Stimulated activated CD8-positive, alpha-beta memory T cell treated with anti-CD3 and anti-CD28 coated beads, Interleukin-7, amount 100 ng/mL, for 4 hours (primary cell): ENCODE data around the gene MYADM.
A peak's percentile ranks its signal among the peaks of the same experiment; 100 is the strongest.
"Not testable (repeated sequence)": the region's sequence is repeated elsewhere in the genome, so short reads cannot be mapped to it uniquely, and the experiment has no call there.

Experiments used
- DNase-seq, 2 donors: peaks; one replicate each; pipeline ENCODE4 v3.0.0-alpha.2; 2020; ENCODE audit warnings: low read depth in 2 of 2

The MYADM gene

DNA sequence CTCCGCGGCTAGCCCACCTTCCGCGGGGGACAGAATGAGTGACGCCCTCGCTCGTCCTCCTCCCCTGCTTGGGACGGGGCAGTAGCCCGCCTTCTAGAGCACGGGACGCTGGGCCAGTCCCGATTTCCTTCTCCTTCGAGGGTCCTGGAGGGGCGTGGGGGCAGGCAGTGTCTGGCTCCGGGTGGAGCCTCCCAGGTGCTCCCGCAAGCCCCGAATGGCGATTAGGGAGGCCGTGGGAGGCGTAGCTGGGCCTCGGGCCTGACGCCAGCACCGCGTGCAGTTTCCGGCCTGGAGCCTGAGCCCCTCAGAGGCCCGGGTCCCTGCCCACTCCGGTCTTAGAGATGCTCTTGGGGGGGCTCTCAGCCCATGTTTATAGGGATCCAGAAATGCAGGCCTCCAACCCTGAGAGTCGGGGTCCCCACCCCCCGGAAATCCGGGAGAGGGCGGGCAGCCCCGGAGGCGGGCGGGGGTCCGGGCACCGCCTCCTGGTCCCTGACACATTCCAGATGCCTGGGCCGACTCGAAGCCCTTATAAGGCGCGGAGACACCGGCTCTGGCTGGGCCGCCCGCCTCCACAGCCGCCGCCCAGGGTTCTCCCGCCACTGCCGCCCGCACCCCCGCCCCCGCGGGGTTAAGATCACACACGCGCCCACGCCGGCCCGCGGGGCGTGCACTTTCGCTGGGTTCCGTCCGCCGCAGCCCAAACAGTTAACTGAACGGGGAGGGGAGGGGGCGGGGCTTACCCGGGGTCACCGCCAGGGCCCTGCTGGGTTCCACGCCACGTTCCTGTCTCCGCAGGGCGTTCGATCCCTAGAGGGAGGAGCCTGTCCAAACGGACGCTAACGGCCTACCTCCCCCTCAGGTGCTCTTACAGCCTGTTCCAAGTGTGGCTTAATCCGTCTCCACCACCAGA is 1.5 kb downstream of the MYADM start:
- peak; percentile 73 to 88 for DNase-seq

DNA sequence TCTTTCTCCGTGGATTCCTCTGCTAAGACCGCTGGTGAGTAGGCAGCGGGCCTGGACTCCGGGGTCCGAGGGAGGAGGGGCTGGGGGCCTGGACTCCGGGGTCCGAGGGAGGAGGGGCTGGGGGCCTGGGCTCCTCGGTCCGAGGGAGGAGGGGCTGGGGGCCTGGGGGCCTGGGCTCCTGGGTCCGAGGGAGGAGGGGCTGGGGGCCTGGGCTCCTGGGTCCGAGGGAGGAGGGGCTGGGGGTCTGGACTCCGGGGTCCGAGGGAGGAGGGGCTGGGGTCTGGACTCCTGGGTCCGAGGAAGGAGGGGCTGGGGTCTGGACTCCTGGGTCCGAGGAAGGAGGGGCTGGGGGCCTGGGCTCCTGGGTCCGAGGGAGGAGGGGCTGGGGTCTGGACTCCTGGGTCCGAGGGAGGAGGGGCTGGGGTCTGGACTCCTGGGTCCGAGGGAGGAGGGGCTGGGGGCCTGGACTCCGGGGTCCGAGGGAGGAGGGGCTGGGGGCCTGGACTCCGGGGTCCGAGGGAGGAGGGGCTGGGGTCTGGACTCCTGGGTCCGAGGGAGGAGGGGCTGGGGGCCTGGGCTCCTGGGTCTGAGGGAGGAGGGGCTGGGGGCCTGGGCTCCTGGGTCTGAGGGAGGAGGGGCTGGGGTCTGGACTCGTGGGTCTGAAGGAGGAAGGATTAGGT is 2.3 kb downstream of the MYADM start:
- DNase-seq, result not testable (repeated sequence)

DNA sequence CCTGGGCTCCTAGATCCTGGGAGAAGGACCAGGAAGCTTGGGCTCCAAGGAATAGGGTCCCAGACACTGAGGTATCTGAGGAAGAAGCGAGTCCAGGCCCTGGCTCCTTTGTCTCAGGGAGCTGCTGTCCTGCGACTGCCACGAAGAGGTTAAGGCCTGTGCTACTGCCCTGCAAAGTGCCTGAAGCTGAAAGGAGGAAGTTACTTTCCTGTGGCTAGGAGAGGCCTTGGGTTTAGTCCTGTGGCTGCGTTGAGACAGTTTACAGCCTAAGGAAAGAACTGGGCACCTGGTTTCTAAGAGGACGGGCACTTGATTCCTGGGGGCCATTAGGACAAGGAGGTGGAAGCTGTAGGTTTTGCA is 2.8 kb downstream of the MYADM start:
- no peak for DNase-seq

DNA sequence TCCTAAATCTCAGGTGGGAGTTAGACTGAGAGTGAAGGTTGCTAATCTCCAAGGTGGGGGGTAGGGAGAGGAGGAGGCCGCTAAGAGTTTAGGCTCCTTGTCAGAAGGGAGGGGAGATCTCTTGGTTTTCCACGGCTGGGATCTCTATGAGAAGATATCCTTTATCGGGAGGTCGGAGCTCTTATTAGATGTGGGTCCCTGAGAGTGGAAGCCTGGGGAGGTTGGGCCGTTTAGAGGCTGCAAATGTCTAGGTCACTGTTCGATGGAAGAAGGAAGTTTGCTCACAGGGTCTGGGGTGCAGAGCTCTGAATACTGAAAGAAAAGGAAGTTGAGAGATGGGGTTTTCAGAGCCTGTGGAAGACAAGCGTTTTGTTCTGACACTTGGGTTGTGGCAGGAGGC is 3.8 kb downstream of the MYADM start:
- no peak for DNase-seq

DNA sequence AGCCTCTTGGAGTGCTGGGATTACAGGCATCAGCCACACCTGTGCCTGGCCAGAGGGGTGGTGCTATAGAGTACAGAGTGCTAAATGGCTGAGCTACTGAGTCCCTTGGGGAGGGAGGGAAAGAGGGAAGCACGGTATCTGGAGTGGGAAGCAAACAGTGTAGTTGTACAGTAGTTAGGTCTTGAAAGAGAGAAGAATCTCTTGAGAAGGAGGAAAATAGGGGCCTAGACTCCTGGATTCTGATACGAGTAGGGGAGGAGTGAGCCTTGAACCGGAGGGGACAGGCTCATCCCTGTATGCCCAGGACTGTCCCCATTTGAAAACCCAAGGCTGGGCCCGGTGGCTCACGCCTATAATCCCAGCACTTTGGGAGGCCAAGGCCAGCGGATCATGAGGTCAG is 5.1 kb downstream of the MYADM start:
- DNase-seq, result no peak

DNA sequence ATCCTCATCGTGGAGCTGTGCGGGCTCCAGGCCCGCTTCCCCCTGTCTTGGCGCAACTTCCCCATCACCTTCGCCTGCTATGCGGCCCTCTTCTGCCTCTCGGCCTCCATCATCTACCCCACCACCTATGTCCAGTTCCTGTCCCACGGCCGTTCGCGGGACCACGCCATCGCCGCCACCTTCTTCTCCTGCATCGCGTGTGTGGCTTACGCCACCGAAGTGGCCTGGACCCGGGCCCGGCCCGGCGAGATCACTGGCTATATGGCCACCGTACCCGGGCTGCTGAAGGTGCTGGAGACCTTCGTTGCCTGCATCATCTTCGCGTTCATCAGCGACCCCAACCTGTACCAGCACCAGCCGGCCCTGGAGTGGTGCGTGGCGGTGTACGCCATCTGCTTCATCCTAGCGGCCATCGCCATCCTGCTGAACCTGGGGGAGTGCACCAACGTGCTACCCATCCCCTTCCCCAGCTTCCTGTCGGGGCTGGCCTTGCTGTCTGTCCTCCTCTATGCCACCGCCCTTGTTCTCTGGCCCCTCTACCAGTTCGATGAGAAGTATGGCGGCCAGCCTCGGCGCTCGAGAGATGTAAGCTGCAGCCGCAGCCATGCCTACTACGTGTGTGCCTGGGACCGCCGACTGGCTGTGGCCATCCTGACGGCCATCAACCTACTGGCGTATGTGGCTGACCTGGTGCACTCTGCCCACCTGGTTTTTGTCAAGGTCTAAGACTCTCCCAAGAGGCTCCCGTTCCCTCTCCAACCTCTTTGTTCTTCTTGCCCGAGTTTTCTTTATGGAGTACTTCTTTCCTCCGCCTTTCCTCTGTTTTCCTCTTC is 6.3 kb downstream of the MYADM start:
- DNase-seq, result no peak

DNA sequence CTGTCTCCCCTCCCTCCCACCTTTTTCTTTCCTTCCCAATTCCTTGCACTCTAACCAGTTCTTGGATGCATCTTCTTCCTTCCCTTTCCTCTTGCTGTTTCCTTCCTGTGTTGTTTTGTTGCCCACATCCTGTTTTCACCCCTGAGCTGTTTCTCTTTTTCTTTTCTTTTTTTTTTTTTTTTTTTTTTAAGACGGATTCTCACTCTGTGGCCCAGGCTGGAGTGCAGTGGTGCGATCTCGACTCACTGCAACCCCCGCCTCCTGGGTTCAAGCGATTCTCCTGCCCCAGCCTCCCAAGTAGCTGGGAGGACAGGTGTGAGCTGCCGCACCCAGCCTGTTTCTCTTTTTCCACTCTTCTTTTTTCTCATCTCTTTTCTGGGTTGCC is 6.9 kb downstream of the MYADM start:
- DNase-seq, result no peak

DNA sequence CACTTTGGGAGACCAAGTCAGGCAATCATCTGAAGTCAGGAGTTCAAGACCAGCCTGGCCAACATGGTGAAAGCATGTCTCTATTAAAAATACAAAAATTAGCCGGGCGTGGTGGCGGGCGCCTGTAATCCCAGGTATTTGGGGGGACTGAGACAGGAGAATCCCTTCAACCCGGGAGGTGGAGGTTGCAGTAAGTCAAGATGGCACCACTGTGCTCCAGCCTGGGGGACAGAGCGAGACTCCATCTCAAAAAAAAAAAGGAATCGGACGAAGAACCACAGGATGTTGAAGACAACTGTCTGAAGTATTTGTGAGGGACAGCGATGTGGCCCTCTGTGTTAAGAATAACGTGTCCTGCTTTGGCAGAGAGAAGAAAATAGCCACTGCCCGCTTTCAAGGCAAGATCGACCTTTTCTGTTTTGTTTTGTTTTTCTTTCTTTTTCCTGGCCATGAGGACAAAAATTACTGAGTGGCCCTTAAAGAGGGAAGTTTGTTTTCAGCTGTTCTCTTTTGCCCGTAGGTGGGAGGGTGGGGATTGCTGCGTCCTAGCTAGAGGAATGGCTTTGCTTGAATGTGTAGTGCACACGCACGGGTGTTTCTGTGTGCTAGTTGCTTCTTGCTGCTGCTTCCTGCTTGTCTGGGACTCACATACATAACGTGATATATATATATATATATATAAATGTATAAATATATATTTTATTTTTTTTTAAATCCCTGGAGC is 8.1 kb downstream of the MYADM start:
- DNase-seq, result no peak

DNA sequence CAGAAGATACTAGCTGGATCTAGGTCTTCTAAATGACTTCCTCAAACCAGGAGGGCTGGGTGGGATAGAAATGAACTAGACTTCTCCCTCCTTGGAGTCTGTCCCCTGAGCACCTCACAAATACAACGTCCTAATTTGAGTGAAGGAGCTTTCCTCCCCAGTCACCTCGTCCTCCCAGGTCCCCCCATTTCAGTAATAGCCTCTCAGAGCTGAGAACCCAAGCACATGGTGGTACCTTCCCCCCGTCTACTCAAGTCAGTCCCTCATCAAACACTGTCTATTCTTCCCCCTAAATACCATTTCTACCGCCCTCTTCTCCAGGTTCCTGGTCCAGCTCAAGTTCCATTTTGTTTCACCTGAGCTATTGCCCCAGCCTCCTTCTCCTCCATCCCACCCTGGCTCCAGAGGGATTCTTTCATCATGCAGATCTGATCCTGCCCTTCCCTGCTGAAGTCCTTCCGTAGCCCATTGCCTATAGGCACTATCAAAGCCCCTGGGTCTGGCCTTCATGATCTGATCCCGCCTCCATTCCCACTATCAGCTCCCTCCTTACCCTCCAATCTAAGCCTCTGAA is 9.1 kb downstream of the MYADM start:
- DNase-seq, result no peak

DNA sequence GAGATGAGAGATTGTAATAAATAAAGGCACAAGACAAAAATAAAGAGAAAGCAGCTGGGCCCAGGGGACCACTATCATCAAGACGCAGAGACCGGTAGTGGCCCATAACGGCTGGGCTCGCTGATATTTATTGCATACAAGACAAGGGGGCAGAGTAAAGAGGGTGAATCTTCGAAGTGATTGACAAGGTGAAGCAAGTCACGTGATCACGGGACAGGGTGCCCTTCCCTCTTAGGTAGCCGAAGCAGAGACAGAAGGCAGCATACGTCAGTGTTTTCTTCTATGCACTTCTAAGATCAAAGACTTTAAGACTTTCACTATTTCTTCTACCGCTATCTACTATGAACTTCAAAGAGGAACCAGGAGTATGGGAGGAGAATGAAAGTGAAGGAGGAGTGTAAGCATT is 9.7 kb downstream of the MYADM start:
- no peak for DNase-seq

DNA sequence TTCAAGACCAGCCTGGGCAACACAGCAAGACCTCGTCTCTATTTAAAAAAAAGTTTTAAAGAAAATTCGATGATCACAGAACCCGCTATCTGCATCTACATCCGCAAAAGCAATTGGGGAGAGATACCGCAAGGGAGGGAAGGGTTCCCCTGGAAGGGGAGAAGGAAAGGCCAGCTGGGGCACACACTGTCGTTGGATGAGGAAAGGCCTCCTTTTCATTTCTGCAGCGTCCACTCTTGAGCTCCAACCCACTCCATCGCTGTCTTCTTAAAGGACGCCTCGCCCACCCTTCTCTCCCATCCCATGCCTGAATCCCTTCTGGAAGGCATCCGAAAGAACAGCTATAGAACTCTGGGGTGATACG is 11.1 kb downstream of the MYADM start:
- DNase-seq, result no peak

DNA sequence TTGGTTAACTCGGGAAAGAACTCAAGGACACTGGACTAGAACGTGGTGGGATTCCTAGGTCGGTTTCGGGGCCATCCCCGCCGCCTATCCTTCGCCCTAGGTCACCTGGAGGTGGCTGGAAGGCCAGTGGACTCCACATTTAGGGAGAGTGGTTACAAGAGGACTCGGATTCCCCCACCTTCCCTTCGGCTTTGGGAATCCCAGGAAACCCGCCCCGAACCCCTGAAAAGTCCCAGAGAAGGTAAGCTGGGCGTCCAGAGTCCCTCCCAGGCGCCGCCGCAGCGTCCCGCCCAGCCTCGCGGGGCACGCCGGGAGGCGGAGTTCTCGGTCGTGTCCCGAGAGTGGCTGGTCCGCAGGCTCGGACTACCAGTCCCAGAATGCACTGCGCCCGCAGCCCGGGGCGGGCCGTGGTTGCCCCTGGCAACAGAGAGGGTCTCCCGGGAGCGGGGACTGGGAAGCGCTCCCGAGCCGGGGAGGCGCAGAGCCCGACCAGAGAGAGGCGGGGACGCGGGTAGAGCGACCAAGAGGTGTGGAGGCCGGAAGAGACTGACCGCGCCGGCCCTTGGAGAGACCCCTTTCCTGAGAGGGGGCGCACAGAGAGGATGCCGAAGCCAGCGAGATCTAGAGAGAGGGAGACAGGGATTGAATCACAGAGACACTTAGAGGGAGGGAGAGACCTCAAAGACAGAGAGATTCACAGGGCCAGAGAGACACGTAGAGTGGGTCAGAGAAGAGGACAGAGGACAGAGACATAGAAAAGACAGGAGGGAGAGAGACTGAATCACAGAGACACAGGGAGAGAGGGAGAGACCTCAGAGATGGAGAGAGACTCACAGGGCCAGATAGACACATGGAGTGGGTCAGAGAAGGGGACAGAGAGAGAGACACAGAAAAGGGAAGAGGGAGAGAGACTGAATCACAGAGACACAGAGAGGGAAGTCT is 11.7 kb downstream of the MYADM start:
- DNase-seq, result peak; percentile 57 to 78

DNA sequence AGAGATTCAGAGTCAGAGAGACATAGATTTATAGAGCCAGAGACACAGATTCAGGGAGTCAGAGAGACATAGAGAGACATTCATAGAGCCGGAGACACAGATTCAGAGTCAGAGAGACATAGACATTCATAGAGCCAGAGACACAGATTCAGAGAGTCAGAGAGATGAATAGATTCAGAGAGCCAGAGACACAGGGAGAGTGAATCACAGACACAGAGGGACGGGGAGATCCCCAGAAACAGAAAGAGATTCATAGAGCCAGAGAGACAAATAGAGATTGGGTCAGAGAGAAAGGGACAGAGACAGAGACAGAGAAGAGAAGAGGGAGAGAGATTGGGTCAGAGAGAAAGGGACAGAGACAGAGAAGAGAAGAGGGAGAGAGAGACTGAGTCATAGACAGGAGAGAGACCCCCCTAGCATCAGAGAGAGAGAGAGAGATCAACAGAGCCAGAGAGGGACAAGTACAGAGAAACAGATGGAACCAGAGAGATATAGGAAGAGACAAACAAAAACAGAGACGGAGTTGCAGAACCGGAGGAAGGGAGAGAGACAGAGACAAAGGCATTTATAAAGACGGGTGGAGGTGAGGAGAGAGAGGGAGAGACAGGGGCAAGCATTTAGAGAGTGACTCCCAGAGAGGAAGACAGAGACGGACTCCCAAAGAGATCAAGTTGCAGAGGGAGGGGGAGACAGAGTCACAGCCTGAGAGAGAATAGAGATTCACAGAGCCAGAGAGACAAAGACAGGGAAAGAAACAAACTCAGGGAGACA is 13.2 kb downstream of the MYADM start:
- no peak for DNase-seq

DNA sequence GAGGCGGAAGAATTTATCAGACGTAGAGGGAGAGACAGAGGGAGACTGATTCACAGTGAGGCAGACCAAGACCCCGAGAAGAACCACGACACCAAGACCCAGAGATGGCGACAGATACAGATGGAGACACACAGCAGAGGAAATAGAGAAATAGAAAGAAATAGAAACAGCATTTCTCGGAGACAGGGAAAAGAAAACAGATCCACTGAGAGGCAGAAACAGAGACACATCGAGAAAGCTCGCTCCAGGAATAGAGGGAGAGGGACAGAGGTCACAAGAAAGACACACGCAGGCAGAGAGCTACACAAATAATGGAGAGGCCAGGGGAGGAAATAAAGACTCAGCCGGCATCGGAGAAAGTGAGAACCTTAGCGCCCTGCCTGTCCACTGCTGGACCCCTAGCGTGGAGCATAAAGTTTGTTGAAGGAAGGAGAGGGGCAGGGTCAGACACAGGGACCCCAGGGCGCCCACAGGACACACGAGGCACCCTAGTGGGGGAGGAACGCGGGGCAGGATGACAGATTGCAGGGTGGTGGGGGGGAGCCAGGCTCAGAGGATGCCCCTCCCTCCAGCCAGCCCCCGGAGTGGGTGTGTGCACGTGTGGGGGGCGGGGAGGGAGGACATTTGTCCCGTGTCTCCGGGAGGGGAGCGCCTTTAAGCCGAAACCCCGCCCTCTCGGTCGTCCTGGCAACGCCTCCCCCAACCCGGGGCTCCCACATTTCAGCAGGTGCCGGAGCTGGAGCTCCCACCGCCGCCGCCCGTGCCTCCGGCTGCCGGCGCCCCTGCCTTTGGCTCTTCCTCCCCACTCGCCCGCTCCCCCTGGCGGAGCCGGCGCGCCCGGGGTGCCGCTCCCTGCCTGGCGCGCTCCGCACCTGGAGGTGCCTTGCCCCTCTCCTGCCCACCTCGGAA is 14.1 kb downstream of the MYADM start, which contains the start of gene PRKCG:
PRKCG (plus strand) TSS at position 716 of the 909 bp plus-strand sequence. CDS start 298 bp downstream, outside the sequence.
- peak; percentile 26 to 52 for DNase-seq

DNA sequence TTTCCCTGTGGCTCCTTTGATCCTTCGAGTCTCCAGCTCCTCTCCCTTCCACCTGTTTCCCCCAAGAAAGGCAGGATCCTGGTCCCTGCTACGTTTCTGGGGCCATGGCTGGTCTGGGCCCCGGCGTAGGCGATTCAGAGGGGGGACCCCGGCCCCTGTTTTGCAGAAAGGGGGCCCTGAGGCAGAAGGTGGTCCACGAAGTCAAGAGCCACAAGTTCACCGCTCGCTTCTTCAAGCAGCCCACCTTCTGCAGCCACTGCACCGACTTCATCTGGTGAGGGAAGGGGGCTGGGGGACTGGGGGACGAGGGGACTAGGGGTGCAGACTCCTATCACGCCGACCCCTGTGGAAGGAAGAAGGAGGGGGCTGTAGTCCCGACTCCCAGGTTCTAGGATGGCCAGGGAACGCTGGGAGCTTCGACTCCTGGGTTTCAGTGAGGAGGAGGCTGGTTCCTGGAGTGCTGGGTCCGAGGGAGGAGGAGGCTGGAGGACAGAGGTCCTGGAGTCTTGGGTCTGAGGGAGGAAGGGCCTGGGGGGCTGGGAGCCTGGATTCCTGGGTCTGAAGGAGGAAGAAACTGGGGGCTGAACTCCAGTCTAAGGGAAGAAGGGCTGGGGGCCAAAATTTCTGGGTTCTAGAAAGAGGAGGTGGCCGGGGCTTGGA is 14.8 kb downstream of the MYADM start:
- DNase-seq, result no peak

DNA sequence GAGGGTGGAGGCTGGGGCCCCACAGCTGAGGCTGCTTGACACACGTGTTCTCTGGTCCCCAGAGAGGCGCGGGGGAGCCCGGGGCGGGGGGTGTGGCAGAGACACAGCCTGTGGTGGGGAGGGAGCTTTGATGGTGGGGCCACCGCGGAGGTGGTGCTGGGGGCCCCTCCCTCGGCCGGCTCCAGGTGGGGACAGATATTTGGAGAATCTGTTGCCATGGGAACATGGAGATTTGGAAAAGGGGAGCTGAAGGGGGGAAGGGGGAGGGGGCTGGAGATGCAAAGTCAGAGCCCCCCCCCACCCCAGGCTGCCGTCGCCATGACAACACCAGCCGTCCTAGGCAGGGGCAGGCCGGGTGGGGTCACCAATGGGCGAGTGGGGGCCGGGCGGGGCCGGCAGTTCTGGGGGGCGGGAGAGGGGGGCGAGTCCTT is 15.6 kb downstream of the MYADM start:
- no peak for DNase-seq

DNA sequence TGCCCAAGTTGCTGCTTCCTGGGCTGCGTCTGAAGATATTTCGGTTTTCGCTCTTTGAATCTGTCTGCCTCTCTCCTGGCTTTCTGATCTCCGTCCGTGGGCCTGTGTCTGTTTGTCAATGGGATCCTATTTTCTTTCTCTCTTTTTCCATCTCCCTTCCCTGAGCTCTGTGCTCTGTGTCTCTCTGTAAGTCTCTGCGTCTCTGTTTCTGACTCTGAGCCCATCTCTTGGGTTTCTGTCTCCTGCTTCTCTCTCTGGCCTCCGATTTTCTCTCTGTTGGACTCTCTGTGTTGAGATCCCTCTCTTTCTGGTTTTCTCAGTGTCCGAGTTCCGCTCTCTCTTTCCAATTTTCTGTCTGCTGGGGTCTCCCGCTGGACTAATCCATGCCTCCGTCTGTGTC is 16.1 kb downstream of the MYADM start:
- no peak for DNase-seq

DNA sequence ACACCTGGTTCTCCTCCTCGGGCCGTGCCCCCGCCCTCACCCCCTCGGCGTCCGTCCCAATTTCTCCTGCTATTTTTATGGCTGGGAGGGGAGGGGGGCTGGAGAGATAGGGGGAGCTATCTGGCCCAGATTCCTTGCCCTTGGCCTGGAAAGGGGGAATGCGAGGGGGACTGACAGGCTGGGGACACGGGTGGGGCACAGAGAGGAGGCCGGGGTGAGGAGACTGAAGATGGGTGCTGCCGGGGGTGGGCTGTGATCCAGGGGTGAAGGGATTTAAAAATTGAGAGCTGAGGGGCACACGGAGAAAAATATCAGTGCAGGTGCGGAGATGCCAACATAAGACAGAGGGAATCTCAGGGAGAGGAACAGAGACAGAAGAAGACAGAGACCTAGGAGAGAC is 16.6 kb downstream of the MYADM start:
- DNase-seq, result no peak
